OCI-LY3 (cell line): ENCODE data around the gene TLN1.

Experiments
- H2AFZ ChIP-seq: fragments of 200-600, 300-600 bp; shearing (Covaris generic); 2 replicates; pipeline ENCODE4 v1.6.0; 2014; ENCODE audit warnings: antibody characterized with exemption, low read depth, low read length
- H3K27ac ChIP-seq: fragments of 200-600, 300-600 bp; sonication (generic); 2 replicates; pipeline ENCODE4 v1.5.1; 2014; ENCODE audit warnings: mild to moderate bottlenecking, low read length, moderate library complexity, mixed read lengths
- H3K27me3 ChIP-seq: fragments of 200-600, 300-600 bp; sonication (generic); 2 replicates; pipeline ENCODE4 v1.6.1; 2014; ENCODE audit warnings: low read depth, low read length, mixed read lengths
- H3K36me3 ChIP-seq: fragments of 200-600, 300-600 bp; sonication (generic); replicated peaks from 2 replicates; pipeline ENCODE3; 2014; ENCODE audit warnings: low read depth, low read length, mixed read lengths
- H3K4me1 ChIP-seq: fragments of 300-600, 200-600 bp; sonication (generic); 2 replicates; pipeline ENCODE4 v1.6.1; 2014; ENCODE audit warnings: low read length, mixed read lengths
- H3K4me2 ChIP-seq: fragments of 200-600, 300-600 bp; sonication (generic); 2 replicates; pipeline ENCODE4 v1.6.1; 2014; ENCODE audit warnings: low read length, mixed read lengths
- H3K4me3 ChIP-seq: fragments of 300-600, 200-600 bp; sonication (generic); 2 replicates; pipeline ENCODE4 v1.5.1; 2014; ENCODE audit warnings: antibody characterized with exemption, mild to moderate bottlenecking, low read length, moderate library complexity
- H3K79me2 ChIP-seq: fragments of 300-600, 200-600 bp; shearing (Covaris generic); 2 replicates; pipeline ENCODE4 v1.6.1; 2014; ENCODE audit warnings: mild to moderate bottlenecking, low read length, mixed read lengths
- H3K9ac ChIP-seq: fragments of 300-600, 200-600 bp; shearing (Covaris generic); 2 replicates; pipeline ENCODE4 v1.6.0; 2014; ENCODE audit warnings: mild to moderate bottlenecking, low read length, moderate library complexity
- H3K9me3 ChIP-seq: fragments of 200-600, 300-600 bp; shearing (Covaris generic); 2 replicates; pipeline ENCODE4 v1.6.1; 2014; ENCODE audit warnings: low read length, mixed read lengths; ENCODE audit not compliant: insufficient read depth
- H4K20me1 ChIP-seq: fragments of 200-600, 300-600 bp; sonication (generic); 2 replicates; pipeline ENCODE4 v1.6.1; 2016; ENCODE audit warnings: low read length, mixed read lengths; ENCODE audit not compliant: insufficient read depth
- EZH2phosphoT487 ChIP-seq: fragments of 200-600 bp; shearing (Covaris generic); IDR thresholded peaks from 2 replicates; pipeline ENCODE4 v1.6.1; 2018; ENCODE audit warnings: antibody characterized with exemption, mixed run types, low read depth
- TF ChIP-seq, protein P1 (sequence below): fragments of 200-600, 300-600 bp; sonication (generic); IDR thresholded peaks from 2 replicates; pipeline ENCODE4 v1.5.1; 2014; ENCODE audit warnings: antibody characterized with exemption, low read length, low read depth

The TLN1 gene

DNA sequence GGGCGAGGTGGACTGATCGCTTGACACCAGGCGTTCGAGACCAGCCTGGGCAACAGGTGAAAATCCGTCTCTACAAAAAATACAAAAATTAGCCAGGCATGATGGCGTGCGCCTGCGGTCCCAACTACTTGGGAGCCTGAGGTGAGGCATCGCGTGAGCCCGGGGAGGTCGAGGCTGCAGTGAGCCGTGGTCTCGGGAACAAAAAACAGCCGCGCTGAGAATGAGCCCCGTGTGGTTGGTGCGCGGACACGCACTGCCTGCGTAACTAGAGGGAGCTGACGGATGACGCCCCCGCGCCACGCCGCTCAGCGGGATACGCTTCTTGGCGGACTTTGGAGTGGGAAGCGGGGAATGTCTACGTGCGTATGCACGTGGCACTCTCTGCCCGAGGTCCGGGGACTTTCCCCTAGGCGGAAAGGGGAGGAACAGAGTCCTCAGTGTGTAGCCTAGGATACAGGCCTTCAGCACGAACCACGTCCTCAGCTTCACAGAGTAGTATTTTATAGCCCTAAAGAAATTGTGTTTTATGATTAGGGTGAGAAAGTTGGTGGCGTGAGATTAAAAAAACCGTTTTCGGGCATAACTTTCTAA is 74.4 kb downstream of the TLN1 start, which contains the start of gene RMRP:
RMRP (minus strand) TSS at position 474 of the 591 bp plus-strand sequence.
- Histone ChIP-seq H3K27ac (peak within 1 kb of the TSS; percentile 77), H3K79me2 (peaks cover 10% of the 10 kb centered on the region), H3K4me1 (peaks cover 14% of the 10 kb centered on the region), H4K20me1 (no peaks in the 10 kb centered on the region), H3K27me3 (no peaks in the 10 kb centered on the region), H3K4me2 (peak within 1 kb of the TSS; percentile 98), H3K9me3 (no peaks in the 10 kb centered on the region), H3K4me3 (peak within 1 kb of the TSS; percentile 83), H2AFZ (peak within 1 kb of the TSS; percentile 64; the same call in 1 of the 2 replicates), H3K36me3 (peaks cover 22% of the 10 kb centered on the region), H3K9ac (peak within 1 kb of the TSS; percentile 90)
- TF ChIP-seq, protein P1, sequence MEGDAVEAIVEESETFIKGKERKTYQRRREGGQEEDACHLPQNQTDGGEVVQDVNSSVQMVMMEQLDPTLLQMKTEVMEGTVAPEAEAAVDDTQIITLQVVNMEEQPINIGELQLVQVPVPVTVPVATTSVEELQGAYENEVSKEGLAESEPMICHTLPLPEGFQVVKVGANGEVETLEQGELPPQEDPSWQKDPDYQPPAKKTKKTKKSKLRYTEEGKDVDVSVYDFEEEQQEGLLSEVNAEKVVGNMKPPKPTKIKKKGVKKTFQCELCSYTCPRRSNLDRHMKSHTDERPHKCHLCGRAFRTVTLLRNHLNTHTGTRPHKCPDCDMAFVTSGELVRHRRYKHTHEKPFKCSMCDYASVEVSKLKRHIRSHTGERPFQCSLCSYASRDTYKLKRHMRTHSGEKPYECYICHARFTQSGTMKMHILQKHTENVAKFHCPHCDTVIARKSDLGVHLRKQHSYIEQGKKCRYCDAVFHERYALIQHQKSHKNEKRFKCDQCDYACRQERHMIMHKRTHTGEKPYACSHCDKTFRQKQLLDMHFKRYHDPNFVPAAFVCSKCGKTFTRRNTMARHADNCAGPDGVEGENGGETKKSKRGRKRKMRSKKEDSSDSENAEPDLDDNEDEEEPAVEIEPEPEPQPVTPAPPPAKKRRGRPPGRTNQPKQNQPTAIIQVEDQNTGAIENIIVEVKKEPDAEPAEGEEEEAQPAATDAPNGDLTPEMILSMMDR, result peak; percentile 14; the same call in 1 of the 2 replicates
- no peak for TF ChIP-seq EZH2phosphoT487

DNA sequence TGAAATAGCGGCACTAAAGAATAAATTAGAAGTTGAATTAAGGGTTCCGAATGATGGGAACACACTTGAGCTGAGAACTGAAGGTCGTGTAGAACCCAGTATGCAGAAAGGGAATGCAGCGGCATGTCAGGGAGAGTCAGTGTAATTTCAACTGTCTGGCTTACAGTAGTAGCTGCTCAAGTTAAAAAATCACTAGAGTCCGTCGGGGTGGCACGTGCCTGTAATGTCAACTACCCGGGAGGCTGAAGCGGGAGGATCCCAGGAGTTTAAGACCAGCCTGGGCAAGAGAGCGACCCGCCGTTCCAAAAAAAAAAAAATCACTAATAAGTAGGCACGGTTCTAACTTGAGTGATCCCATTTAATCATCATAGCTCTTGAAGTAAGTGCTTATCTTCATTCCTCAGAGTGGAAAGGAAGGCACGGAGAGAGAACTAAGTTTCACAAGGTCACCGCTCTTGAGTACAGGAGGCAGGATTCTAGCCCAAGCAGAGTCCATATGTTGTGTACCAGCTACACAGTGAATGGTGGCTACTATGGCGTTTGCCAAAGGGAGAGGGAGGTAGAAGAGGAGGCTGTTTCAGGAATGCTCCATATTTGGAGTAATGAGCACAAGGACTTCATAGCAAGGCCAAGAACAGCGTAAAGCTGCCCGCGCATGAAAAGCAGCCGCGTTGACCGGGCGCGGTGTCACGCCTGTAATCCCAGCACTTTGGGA is 75.0 kb downstream of the TLN1 start:
- Histone ChIP-seq H3K79me2 (peaks cover 10% of the 10 kb centered on the region), H2AFZ (no peak overlapping the region), H4K20me1 (no peaks in the 10 kb centered on the region), H3K27me3 (no peaks in the 10 kb centered on the region), H3K27ac (no peak overlapping the region; the same call in 1 of the 2 replicates), H3K9ac (peak overlapping the region; percentile 15; the same call in 1 of the 2 replicates), H3K9me3 (no peaks in the 10 kb centered on the region), H3K4me1 (peaks cover 20% of the 10 kb centered on the region), H3K4me2 (peak overlapping the region; percentile 98), H3K36me3 (peaks cover 16% of the 10 kb centered on the region), H3K4me3 (peak overlapping the region; percentile 83)
- no peak for TF ChIP-seq EZH2phosphoT487
- TF ChIP-seq, protein P1, result no peak

DNA sequence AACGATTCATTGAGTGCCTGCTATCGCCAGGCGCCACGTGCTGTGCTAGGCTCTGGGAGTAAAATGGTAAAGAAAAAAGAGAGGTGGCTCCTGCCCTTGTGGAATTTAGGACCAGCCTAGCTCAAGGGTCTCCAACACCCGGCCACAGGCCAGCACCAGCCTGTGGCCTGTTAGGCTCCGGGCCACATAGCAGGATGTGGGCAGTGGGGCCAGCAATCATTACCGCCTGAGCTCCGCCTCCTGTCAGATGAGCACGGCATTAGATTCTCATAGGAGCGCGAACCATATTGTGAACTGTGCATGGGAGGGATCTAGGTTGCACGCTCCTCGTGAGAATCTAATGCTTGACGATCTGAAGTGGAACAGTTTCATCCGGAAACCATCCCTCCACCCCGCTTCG is 75.6 kb downstream of the TLN1 start:
- H2AFZ ChIP-seq, result no peak overlapping the region
- no peaks in the 10 kb centered on the region for H3K9me3 ChIP-seq
- peaks cover 10% of the 10 kb centered on the region for H3K79me2 ChIP-seq
- H3K4me3 ChIP-seq, result no peak overlapping the region
- no peaks in the 10 kb centered on the region for H4K20me1 ChIP-seq
- H3K9ac ChIP-seq, result no peak overlapping the region
- H3K4me1 ChIP-seq, result peaks cover 27% of the 10 kb centered on the region
- peak overlapping the region; percentile 98; the same call in 1 of the 2 replicates for H3K4me2 ChIP-seq
- H3K27ac ChIP-seq, result no peak overlapping the region
- no peaks in the 10 kb centered on the region for H3K27me3 ChIP-seq
- TF ChIP-seq, protein P1, result no peak
- TF ChIP-seq EZH2phosphoT487, result no peak
- peaks cover 12% of the 10 kb centered on the region for H3K36me3 ChIP-seq

DNA sequence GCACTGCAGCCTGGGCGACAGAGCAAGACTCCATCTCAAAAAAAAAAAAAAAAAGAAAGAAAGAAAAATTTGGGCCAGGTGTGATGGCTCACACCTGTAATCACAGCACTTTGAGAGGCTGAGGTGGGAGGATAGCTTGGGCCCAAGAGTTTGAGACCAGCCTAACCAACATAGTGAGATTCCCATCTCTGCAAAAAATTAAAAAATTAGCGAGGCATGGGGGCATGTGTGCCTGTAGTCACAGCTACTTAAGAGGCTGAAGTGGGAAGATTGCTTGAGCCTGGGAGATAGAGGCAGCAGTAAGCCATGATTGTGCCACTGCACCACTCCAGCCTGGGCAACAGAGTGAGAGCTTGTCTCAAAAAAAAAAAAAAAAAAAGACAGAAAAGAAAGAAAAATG is 78.4 kb downstream of the TLN1 start:
- H3K4me3 ChIP-seq, result no peak overlapping the region
- TF ChIP-seq, protein P1, result no peak
- TF ChIP-seq EZH2phosphoT487, result no peak
- no peaks in the 10 kb centered on the region for H3K9me3 ChIP-seq
- H3K27me3 ChIP-seq, result no peaks in the 10 kb centered on the region
- H4K20me1 ChIP-seq, result no peaks in the 10 kb centered on the region
- peaks cover 46% of the 10 kb centered on the region for H3K4me1 ChIP-seq
- H3K27ac ChIP-seq, result no peak overlapping the region
- no peak overlapping the region for H3K4me2 ChIP-seq
- no peak overlapping the region for H2AFZ ChIP-seq
- peaks cover 11% of the 10 kb centered on the region for H3K79me2 ChIP-seq
- H3K36me3 ChIP-seq, result no peaks in the 10 kb centered on the region
- H3K9ac ChIP-seq, result no peak overlapping the region
